MG63 (cell line): ENCODE data around the gene MGAT3. TPM values are rescaled to one million over a fixed set of nuclear protein-coding genes. Genes with fewer than 3 reads are reported as not detected.

Experiments
- DNase-seq: peaks from one replicate; pipeline ENCODE4 v3.0.0-alpha.2; 2020
- H3K27me3 ChIP-seq: fragments of 250-450 bp; sonication (Bioruptor Pico); 2 replicates; pipeline ENCODE4 v1.5.1; 2020; ENCODE audit warnings: mild to moderate bottlenecking, moderate library complexity
- H3K36me3 ChIP-seq: fragments of 250-450 bp; sonication (Bioruptor Pico); 2 replicates; pipeline ENCODE4 v1.5.1; 2020; ENCODE audit warnings: mild to moderate bottlenecking, moderate library complexity
- H3K4me3 ChIP-seq: fragments of 250-450 bp; sonication (Bioruptor Pico); 2 replicates; pipeline ENCODE4 v1.5.1; 2020; ENCODE audit warnings: mild to moderate bottlenecking, moderate library complexity
- H3K9me3 ChIP-seq: fragments of 250-450 bp; sonication (Bioruptor Pico); 2 replicates; pipeline ENCODE4 v1.5.1; 2020; ENCODE audit warnings: mild to moderate bottlenecking, moderate library complexity
- total RNA-seq: library from RNA; depleted of rRNA; stranded (reverse); fragments of >200 nt; shearing (Covaris generic); gene quantifications from 2 replicates; pipeline ENCODE4 v1.2.3, GENCODE V29; 2014; ENCODE audit warnings: low replicate concordance

MGAT3 gene
- total RNA-seq, 1 experiment from 2014 or later = 0.20 TPM

DNA sequence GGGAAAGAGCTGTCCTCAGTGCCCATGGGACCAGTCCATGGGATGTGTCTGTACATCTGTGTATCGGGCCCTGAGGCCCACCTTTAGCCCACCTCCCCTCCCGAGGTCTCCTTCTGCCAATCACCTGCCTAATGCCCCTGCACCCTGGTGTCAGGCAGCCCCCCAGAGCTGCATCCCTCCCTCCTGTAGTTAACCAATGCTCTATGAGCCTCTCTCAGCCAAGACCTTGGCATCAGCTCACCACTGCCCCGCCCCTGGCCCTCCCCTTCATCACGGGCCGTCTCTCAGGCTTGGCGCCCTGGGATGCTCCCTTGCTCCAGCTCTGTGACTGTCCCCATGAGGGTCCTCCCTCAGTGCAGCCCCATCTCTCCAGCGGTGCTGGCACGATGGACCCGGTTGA lies 18.5 kb downstream of the MGAT3 start:
- Histone ChIP-seq H3K36me3 (no peaks in the 10 kb centered on the region), H3K9me3 (no peaks in the 10 kb centered on the region), H3K27me3 (no peaks in the 10 kb centered on the region), H3K4me3 (no peak overlapping the region)
- DNase-seq = no peak

DNA sequence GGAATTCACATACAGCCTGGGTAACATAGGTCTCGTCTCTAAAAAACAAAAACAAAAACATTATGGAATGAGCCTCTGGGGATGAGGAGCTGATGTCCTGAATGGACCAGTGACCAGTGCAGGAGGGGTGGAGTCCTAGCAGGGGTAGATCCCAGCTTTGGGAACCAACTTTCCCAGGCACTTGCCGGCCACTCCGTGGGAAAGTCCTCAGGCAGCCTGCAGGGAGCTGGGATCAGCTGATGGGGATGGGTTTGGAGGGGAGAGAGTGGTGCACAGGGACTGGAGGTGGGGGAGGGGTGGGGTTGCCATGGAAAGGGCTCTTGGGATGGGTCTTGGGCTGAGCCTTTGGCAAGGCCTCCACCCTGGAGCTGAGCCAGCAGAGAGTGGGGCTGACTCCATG lies 19.1 kb downstream of the MGAT3 start:
- no peak for DNase-seq
- Histone ChIP-seq H3K36me3 (no peaks in the 10 kb centered on the region), H3K9me3 (no peaks in the 10 kb centered on the region), H3K4me3 (no peak overlapping the region), H3K27me3 (no peaks in the 10 kb centered on the region)

DNA sequence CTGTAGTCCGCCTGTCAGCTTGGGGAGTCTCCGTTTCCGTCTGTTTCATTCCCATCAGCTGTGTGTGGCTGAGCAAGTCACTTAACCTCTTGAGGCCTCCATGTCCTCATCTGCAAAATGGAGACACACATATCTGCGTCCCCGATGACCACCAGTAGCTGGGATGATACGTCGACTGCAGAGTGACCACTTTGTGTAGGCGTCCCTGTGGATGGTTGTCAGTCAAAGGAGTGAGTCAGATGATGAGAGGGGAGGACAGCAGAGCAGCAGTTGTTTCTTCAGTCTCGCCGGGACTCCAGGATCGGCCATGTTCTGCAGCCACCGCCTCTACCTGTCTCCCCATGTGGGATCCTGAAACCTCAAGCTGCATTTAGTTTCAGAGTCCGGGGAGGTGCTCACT lies 19.9 kb downstream of the MGAT3 start:
- Histone ChIP-seq H3K9me3 (no peaks in the 10 kb centered on the region), H3K36me3 (no peaks in the 10 kb centered on the region), H3K27me3 (no peaks in the 10 kb centered on the region), H3K4me3 (no peak overlapping the region)
- DNase-seq = no peak

DNA sequence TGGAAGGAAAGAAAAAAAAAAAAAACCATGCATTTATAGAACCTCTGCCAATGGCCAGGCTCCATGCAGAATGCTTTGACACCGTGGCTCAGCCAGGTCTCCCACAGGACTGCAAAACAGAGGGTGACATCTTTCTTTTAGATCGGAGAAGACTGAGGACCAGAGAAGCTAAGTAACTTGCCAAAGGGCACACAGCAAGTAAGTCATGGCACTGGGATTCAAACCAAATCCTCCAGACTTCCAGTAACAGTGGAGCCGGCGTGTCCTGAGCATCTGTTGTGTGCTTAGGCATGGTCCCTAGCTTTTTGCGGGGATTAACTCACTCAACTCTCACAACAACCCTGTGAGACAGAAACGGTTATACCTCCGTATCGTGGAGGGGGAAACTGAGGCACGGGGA lies 20.7 kb downstream of the MGAT3 start:
- H3K4me3 ChIP-seq = no peak overlapping the region
- DNase-seq = no peak
- H3K9me3 ChIP-seq = no peaks in the 10 kb centered on the region
- no peaks in the 10 kb centered on the region for H3K27me3 ChIP-seq
- no peaks in the 10 kb centered on the region for H3K36me3 ChIP-seq

DNA sequence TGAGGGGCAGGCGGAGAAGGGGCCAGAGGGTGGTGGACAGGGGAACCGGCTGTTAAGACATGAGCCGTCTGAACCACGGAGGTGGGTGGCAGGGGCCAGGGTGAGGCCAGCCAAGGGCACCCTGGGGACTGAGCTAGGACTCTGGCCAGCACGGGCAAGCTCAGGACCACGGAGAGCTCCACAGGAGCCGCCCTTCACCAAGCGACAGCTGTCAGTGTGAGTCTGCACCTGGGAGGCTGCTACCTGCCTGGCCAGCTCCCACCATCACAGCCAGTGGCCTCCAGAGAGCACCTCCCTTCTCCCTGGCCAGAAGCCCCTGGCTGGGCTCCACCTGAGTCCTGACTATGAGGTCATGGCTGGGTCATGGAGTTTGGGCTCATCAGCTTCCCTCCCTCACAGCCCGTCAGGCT lies 21.6 kb downstream of the MGAT3 start:
- Histone ChIP-seq H3K9me3 (no peaks in the 10 kb centered on the region), H3K36me3 (no peaks in the 10 kb centered on the region), H3K27me3 (no peaks in the 10 kb centered on the region), H3K4me3 (no peak overlapping the region)
- no peak for DNase-seq

DNA sequence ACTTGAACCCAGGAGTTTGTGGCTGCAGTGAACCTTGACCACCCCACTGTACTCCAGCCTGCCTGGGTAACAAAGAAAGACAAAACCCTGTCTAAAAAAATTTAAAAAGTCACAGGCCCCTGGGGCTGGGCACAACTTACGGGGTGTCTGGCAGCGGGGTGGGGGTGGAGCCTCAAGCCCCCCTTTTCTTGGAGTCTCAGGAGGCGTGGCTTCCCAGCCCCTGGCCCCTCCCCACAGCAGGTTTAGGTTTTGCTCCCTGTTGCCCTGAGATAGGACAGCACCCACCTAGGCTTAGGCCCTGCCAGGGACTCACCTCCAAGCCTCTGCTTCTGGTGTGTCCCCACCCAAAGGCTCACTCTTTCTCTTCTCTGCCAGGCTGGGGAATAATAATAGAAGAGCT lies 22.4 kb downstream of the MGAT3 start:
- no peaks in the 10 kb centered on the region for H3K36me3 ChIP-seq
- H3K9me3 ChIP-seq = no peaks in the 10 kb centered on the region
- no peak for DNase-seq
- no peak overlapping the region for H3K4me3 ChIP-seq
- H3K27me3 ChIP-seq = no peaks in the 10 kb centered on the region

DNA sequence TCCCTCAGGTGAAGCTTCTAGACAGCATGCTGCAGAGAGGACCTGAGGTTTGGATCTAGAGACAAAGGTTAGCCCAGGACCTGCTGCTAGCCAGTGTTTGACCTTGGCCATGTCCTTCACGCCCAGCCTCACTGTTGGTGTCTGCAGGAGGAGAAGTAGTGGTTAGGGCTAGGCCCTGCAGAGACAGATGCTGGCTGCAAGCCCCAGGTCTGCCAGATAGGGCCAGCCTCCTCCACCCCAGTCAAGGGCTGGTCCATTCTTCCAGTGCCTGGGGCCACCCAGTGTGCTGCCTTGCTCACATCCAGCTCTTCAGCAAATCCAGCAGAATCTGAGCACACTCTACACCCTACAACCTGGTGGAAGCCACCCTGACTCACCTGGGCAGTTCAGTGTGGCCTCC lies 23.7 kb downstream of the MGAT3 start:
- H3K9me3 ChIP-seq = no peaks in the 10 kb centered on the region
- no peaks in the 10 kb centered on the region for H3K36me3 ChIP-seq
- DNase-seq = no peak
- H3K4me3 ChIP-seq = no peak overlapping the region
- no peaks in the 10 kb centered on the region for H3K27me3 ChIP-seq

DNA sequence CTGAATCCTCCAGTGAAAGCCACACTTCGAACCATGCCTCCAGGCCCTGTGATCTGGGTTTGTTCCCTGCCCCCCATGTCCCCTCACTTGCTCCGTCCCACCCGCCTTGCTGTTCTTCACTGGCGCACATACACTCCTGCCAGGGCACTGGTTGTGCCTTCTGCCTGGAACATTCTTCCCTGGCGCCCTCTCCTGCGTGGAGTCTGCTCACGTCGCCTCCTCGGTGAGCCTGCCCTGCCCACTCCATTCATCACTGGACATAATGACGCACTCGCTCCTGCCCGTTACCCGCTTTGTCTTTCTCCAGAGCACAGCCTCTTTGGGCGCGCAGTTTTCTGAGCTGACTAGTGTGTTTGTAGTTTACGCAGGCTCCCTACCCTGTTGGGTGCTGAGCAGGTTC lies 24.2 kb downstream of the MGAT3 start:
- no peaks in the 10 kb centered on the region for H3K27me3 ChIP-seq

DNA sequence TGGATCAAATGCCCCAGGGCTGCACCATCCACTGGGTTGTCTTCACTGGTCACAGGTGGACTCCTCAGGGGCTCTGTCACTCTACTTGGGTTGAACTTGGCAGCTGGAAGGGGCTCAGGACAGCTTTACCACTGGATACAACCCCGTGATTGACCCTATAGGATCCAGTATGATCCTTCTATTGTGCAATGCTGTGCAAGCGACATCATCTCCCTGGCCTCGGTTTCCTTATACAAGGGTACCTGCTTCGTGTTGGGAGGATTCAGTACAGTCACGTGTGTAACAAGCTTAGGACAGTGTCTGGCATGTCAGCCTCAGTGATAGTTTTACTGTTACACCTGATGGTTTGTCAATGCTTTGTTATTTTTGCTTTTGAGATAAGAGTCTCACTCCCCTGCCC lies 24.8 kb downstream of the MGAT3 start:
- H3K9me3 ChIP-seq = no peaks in the 10 kb centered on the region
- no peak overlapping the region for H3K4me3 ChIP-seq
- DNase-seq = no peak
- H3K36me3 ChIP-seq = no peaks in the 10 kb centered on the region
- no peaks in the 10 kb centered on the region for H3K27me3 ChIP-seq

More for the DNA sequence above, 24.2 kb downstream of the MGAT3 start:
- Histone ChIP-seq H3K9me3 (no peaks in the 10 kb centered on the region), H3K4me3 (no peak overlapping the region), H3K36me3 (no peaks in the 10 kb centered on the region)
- no peak for DNase-seq

DNA sequence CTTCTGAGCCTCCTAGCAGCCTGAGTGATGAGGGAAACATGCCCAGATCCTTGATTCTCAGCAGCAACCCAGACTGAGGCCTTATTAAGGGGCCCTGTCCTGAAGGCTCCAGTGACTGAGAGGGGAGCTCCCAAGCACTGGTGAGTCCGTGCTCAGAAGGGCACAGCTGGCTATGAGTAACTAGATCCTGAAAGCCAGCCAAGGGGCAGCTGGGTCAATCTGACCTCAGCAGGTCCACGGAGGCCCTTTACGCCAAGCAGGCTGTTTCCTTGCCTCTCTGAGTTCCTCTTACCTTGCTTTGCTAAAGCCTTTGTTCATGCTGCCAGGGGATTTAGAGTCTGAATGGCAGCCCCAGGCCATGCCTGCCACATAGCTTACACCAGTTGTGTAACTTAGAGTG lies 26.0 kb downstream of the MGAT3 start:
- Histone ChIP-seq H3K36me3 (no peaks in the 10 kb centered on the region), H3K9me3 (no peaks in the 10 kb centered on the region), H3K4me3 (no peak overlapping the region), H3K27me3 (no peaks in the 10 kb centered on the region)
- DNase-seq = peak; percentile 34

DNA sequence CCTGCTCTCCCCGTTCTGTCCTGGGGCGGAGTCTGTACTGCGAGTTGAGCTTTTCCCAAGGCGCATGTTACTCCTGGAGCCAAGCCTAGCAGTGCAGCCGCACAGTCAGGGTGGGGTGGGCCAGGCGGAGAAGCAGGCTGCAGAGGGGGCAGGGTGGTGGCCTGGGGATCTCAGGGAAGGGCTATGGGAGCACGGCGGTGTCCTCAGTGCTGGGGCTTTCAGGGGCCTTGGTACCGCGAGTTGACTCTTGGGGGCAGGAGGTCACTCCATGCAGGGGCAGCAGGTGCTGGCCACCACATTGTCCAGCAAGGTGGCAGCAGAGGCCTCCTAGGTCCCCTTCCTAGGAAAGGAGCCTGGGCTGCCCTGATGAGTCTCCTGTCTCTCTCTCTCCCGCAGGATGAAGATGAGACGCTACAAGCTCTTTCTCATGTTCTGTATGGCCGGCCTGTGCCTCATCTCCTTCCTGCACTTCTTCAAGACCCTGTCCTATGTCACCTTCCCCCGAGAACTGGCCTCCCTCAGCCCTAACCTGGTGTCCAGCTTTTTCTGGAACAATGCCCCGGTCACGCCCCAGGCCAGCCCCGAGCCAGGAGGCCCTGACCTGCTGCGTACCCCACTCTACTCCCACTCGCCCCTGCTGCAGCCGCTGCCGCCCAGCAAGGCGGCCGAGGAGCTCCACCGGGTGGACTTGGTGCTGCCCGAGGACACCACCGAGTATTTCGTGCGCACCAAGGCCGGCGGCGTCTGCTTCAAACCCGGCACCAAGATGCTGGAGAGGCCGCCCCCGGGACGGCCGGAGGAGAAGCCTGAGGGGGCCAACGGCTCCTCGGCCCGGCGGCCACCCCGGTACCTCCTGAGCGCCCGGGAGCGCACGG lies 30.4 kb downstream of the MGAT3 start:
- Histone ChIP-seq H3K36me3 (no peaks in the 10 kb centered on the region), H3K4me3 (no peak overlapping the region), H3K9me3 (no peaks in the 10 kb centered on the region), H3K27me3 (no peaks in the 10 kb centered on the region)
- DNase-seq = no peak

DNA sequence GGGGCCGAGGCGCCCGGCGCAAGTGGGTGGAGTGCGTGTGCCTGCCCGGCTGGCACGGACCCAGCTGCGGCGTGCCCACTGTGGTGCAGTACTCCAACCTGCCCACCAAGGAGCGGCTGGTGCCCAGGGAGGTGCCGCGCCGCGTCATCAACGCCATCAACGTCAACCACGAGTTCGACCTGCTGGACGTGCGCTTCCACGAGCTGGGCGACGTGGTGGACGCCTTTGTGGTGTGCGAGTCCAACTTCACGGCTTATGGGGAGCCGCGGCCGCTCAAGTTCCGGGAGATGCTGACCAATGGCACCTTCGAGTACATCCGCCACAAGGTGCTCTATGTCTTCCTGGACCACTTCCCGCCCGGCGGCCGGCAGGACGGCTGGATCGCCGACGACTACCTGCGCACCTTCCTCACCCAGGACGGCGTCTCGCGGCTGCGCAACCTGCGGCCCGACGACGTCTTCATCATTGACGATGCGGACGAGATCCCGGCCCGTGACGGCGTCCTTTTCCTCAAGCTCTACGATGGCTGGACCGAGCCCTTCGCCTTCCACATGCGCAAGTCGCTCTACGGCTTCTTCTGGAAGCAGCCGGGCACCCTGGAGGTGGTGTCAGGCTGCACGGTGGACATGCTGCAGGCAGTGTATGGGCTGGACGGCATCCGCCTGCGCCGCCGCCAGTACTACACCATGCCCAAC lies 31.2 kb downstream of the MGAT3 start:
- Histone ChIP-seq H3K9me3 (no peaks in the 10 kb centered on the region), H3K4me3 (no peak overlapping the region), H3K27me3 (no peaks in the 10 kb centered on the region), H3K36me3 (no peaks in the 10 kb centered on the region)
- no peak for DNase-seq

DNA sequence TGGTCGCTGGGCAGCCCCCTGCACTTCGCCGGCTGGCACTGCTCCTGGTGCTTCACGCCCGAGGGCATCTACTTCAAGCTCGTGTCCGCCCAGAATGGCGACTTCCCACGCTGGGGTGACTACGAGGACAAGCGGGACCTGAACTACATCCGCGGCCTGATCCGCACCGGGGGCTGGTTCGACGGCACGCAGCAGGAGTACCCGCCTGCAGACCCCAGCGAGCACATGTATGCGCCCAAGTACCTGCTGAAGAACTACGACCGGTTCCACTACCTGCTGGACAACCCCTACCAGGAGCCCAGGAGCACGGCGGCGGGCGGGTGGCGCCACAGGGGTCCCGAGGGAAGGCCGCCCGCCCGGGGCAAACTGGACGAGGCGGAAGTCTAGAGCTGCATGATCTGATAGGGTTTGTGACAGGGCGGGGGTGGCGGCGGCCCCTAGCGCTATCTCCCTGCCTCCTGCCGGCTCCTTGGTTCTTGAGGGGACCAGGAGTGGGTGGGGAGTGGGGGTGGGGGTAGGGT lies 31.8 kb downstream of the MGAT3 start:
- no peaks in the 10 kb centered on the region for H3K27me3 ChIP-seq
- DNase-seq = no peak
- H3K36me3 ChIP-seq = no peaks in the 10 kb centered on the region
- no peaks in the 10 kb centered on the region for H3K9me3 ChIP-seq
- no peak overlapping the region for H3K4me3 ChIP-seq

DNA sequence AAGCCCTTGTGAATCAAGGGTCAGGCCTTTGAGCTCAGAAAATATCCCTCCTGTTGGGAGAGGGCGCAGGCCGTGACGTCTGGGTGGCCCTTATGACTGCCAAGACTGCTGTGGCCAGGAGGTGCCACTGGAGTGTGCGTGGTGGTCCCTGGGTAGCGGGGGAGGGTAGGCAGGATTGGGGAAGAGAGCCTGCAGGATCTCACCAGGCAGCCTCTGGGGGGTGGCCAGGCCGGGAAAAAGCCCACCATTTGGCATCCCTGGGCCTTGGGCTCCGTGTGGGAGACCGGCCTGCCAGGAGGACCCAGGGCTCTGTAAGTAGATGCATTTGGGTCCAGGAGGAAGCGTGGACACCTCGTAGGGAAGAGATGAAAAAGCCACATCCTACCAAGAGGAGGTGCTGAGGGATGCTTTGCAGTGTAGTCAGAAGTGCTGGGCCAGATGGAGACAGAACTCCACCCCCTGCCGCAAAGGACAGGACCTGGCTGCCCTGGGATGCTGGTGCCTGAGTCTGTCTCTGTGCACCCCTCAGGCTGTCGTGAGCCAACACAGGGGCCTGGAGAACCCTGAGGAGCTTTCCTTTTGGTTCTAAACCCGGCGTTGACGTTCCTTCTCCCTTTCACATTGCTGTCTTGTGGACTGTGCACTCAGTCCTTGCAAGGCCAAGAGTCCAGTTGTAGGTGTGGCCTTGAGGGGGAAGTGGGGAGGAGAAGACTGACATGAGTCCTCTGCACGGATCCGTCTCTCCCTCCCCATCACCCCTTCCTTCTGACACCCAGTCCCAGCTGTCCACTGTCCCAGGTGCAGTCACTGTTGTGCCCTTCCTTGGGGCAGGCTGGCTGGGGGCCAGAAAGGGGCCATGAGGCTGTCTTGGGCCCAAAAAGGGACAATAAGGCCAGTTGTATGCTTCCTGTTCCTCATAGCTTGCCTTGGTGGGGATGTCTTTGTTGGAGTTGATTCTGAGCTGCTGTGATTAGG lies 32.6 kb downstream of the MGAT3 start:
- DNase-seq = no peak

DNA sequence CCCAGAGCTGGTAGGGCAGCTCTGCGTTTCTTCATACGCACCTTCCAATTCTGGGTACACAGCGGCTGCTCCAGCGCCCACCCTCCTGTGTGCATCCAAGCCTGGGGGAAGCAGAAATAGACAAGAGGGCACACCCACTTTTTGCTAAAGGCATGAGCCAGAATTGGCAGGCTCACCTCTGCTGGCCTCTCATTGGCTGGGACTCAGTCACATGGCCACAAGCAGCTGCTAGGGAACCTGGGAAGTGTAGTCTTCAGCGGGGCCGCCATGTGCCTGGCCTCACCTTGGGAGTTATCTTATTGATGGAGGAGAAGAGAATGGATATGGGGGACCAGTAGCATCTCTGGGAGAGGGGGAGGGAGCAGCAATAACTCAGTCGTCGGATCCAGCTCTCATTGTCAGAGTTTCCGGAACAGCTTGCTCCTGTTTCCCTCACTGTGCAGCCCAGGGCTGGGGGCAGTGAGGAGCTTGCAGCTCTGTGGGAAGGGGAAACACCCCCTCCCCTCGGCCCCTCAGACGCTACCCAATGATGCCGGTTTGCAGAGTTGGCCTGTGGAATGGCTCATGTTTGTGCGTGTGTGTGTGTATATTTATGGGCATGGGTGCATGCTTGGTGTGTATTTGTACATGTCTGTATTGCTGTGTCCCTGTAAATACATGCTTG lies 33.5 kb downstream of the MGAT3 start:
- no peaks in the 10 kb centered on the region for H3K9me3 ChIP-seq
- DNase-seq = peak; percentile 71
- no peaks in the 10 kb centered on the region for H3K27me3 ChIP-seq
- no peaks in the 10 kb centered on the region for H3K36me3 ChIP-seq
- H3K4me3 ChIP-seq = no peak overlapping the region

More for the DNA sequence above, 32.6 kb downstream of the MGAT3 start:
- Histone ChIP-seq H3K36me3 (no peaks in the 10 kb centered on the region), H3K9me3 (no peaks in the 10 kb centered on the region), H3K4me3 (no peak overlapping the region), H3K27me3 (no peaks in the 10 kb centered on the region)

DNA sequence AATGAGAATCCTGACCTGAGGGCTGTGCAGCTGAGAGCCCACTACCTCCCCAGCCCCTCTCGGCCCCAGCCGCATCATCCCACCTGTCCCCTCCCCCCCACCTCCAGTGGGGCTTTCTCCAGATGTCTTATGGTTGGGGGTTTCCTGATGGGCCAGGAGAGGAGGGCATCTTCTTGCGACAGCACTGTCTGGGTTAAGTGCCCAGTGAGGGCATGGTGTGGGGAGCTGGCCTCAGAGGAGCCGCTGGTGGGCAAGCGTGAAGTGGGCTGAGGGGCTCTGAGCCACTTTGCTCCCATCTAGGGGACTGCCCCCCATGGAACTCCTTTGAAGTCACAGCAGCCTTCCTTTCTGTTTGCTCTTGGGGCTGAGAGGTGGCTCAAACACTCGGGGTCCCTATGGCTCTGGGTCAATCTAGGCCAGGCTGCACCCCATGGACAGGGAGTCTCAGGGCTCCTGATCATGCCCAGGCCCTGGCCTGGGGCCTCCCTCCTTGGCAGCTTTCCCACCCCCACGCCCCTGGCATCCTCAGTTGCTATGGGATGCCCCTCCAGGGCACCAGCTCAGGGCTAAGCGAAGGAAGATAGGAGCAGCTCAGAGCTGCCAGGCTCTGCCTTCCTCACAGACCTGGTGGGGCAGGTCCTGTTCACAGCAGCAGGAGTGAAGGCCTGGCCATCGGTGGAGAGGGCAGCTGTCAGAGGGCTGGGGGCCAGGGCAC lies 34.3 kb downstream of the MGAT3 start:
- H3K9me3 ChIP-seq = no peaks in the 10 kb centered on the region
- DNase-seq = no peak
- no peaks in the 10 kb centered on the region for H3K36me3 ChIP-seq
- H3K27me3 ChIP-seq = no peaks in the 10 kb centered on the region
- no peak overlapping the region for H3K4me3 ChIP-seq
